HepG2 (cell line): ENCODE results near the gene ADIPOR2. TPM values are rescaled to one million over a fixed set of nuclear protein-coding genes. Genes with fewer than 3 reads are reported as not detected.

Experiments
- BRD4 ChIP-seq: sonication (generic); formaldehyde crosslinking; IDR thresholded peaks from 2 replicates; pipeline ENCODE4 v1.4.0; 2020; ENCODE audit warnings: missing genetic modification reagents
- CEBPG ChIP-seq: IDR thresholded peaks from 2 replicates; pipeline ENCODE4 v1.6.1; 2016
- EP300 ChIP-seq, 3 experiments: sonication (generic) in 1 of 3; formaldehyde crosslinking in 1 of 3; IDR thresholded peaks; 2 replicates each; pipeline versions ENCODE4 v1.5.1 to v1.6.1; 2011 to 2020; ENCODE audit warnings: low read depth in 2 of 3, low read length in 2 of 3, borderline replicate concordance in 1 of 3, improper control_type of control experiment in 1 of 3, mild to moderate bottlenecking in 1 of 3, missing genetic modification reagents in 1 of 3, moderate library complexity in 1 of 3
- ETV5 ChIP-seq: IDR thresholded peaks from 2 replicates; pipeline ENCODE4 v1.6.1; 2018; ENCODE audit warnings: missing biosample characterization, missing genetic modification reagents, inconsistent platforms, borderline replicate concordance
- GFI1 ChIP-seq: sonication (generic); formaldehyde crosslinking; IDR thresholded peaks from 2 replicates; pipeline ENCODE4 v1.5.0; 2020; ENCODE audit warnings: missing genetic modification reagents, mild to moderate bottlenecking, borderline replicate concordance
- HNRNPK ChIP-seq: fragments of 200-400 bp; formaldehyde crosslinking; IDR thresholded peaks from 2 replicates; pipeline ENCODE4 v1.6.1; 2018; ENCODE audit warnings: low read length, low read depth, moderate library complexity, mild to moderate bottlenecking; ENCODE audit not compliant: poor library complexity, severe bottlenecking
- RAD51 ChIP-seq: fragments of 450-650 bp; IDR thresholded peaks from 2 replicates; pipeline ENCODE4 v1.6.1; 2016; ENCODE audit warnings: borderline replicate concordance
- RXRA ChIP-seq: sonication (generic); formaldehyde crosslinking; IDR thresholded peaks from 2 replicates; pipeline ENCODE4 v1.5.1; 2020; ENCODE audit warnings: missing genetic modification reagents
- SETDB1 ChIP-seq: sonication (generic); formaldehyde crosslinking; IDR thresholded peaks from 2 replicates; pipeline ENCODE4 v1.5.1; 2020; ENCODE audit warnings: missing genetic modification reagents, mild to moderate bottlenecking, borderline replicate concordance
- ZNF180 ChIP-seq: sonication (generic); formaldehyde crosslinking; IDR thresholded peaks from 2 replicates; pipeline ENCODE4 v1.4.0; 2020; ENCODE audit warnings: low read depth, missing genetic modification reagents, borderline replicate concordance
- ZNF329 ChIP-seq: sonication (generic); formaldehyde crosslinking; IDR thresholded peaks from 2 replicates; pipeline ENCODE4 v1.9.0; 2021; ENCODE audit warnings: low read depth, mild to moderate bottlenecking, missing genetic modification reagents
- ZNF333 ChIP-seq: sonication (generic); formaldehyde crosslinking; IDR thresholded peaks from 2 replicates; pipeline ENCODE4 v1.4.0; 2020; ENCODE audit warnings: mild to moderate bottlenecking, missing genetic modification reagents, borderline replicate concordance
- ZNF570 ChIP-seq: sonication (generic); formaldehyde crosslinking; IDR thresholded peaks from 2 replicates; pipeline ENCODE4 v1.4.0; 2020; ENCODE audit warnings: mild to moderate bottlenecking, missing genetic modification reagents, borderline replicate concordance
- polyA plus RNA-seq, 8 experiments: library from polyadenylated mRNA; depleted of rRNA in 3 of 8; stranded (reverse) in 7 of 8; unstranded in 1 of 8; fragments of >200 nt; fragmentation: Illumina TruSeq in 4 of 8; extraction: Trizol in 4 of 8; gene quantifications; 2 replicates each; pipeline versions ENCODE4 v1.2.1 to v1.2.3, GENCODE V29; 2011 to 2016; ENCODE audit warnings: low read depth in 4 of 8, missing spikeins in 1 of 8, mixed read lengths in 1 of 8; ENCODE audit not compliant: insufficient read depth in 1 of 8
- total RNA-seq, 5 experiments: library from RNA; depleted of rRNA; stranded (reverse); fragments of >200 nt; fragmentation: Illumina TruSeq; extraction: Trizol; gene quantifications; 2 replicates each; pipeline ENCODE4 v1.2.3, GENCODE V29; 2016; ENCODE audit warnings: low read depth in 1 of 5
- TF ChIP-seq, protein P1 (sequence below): IDR thresholded peaks from 2 replicates; pipeline ENCODE4 v1.6.1; 2016; ENCODE audit warnings: mild to moderate bottlenecking
- TF ChIP-seq, protein P2 (sequence below): sonication (generic); formaldehyde crosslinking; IDR thresholded peaks from 2 replicates; pipeline ENCODE4 v1.4.0; 2020; ENCODE audit warnings: missing genetic modification reagents
- TF ChIP-seq, protein P3 (sequence below): sonication (generic); formaldehyde crosslinking; IDR thresholded peaks from 2 replicates; pipeline ENCODE4 v1.5.1; 2020; ENCODE audit warnings: missing genetic modification reagents, mild to moderate bottlenecking, borderline replicate concordance
- TF ChIP-seq, protein P4 (sequence below): sonication (generic); formaldehyde crosslinking; conservative IDR thresholded peaks from 2 replicates; pipeline ENCODE4 v1.4.0; 2020; ENCODE audit warnings: missing genetic modification reagents
- TF ChIP-seq, protein P5 (sequence below): sonication (generic); formaldehyde crosslinking; IDR thresholded peaks from 2 replicates; pipeline ENCODE4 v1.4.0; 2020; ENCODE audit warnings: missing genetic modification reagents
- TF ChIP-seq, protein P6 (sequence below): IDR thresholded peaks from 2 replicates; pipeline ENCODE4 v1.6.1; 2016; ENCODE audit warnings: mild to moderate bottlenecking, missing biosample characterization, missing genetic modification reagents

The ADIPOR2 gene
- total and polyA plus RNA-seq, 2 of the 13 experiments (the other 11 are each of a cell fraction or from before 2014, with no cell fraction given) = 35.2 to 52.2 TPM

DNA sequence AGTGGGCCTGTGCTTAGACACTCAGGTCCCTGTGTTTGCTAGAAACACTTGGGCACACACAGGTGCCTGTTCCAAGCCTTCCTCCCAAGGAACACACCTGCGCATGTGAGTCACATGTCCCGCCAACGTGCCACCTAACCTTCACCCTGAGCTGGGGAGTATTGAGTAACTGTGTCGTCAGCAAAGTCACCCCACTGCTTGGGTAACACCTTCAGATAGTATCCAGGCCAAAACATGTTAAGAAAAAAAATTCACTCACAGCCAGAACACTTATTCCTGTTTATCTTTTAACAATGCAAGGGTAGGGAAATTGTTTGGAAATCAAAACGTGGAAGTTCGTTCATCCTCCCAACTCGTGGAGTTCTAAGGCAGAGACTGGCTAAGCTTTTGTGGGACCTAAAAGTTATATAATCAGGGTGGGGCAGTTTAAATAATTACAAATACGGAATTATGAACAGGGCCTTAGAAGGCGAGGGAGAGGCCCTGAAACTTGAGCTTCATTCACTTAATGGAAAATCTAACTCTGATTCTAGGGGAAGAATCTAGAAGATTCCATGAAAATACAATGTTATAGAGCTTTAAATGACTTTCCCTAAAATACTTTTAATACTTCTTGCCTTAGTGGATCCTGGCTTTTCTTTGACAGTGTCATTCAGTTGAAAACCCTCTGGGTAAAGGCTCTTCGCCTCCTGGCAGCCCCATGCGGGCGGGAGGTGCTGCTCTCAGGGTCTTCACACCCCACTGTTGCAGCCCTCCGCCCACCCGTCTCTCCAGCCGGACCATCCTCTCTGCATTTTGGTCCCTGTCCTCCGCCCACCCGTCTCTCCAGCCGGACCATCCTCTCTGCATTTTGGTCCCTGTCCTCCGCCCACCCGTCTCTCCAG is 30.3 kb upstream of the ADIPOR2 start (continued):
- TF ChIP-seq, protein P1, sequence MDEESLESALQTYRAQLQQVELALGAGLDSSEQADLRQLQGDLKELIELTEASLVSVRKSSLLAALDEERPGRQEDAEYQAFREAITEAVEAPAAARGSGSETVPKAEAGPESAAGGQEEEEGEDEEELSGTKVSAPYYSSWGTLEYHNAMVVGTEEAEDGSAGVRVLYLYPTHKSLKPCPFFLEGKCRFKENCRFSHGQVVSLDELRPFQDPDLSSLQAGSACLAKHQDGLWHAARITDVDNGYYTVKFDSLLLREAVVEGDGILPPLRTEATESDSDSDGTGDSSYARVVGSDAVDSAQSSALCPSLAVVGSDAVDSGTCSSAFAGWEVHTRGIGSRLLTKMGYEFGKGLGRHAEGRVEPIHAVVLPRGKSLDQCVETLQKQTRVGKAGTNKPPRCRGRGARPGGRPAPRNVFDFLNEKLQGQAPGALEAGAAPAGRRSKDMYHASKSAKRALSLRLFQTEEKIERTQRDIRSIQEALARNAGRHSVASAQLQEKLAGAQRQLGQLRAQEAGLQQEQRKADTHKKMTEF (CRISPR knock-in tag) = peak; percentile 64; the same call in 1 of the 2 replicates
- TF ChIP-seq BRD4 (CRISPR knock-in tag) = no peak
- no peak for TF ChIP-seq ZNF333 (CRISPR knock-in tag)
- TF ChIP-seq HNRNPK = no peak
- TF ChIP-seq, protein P2, sequence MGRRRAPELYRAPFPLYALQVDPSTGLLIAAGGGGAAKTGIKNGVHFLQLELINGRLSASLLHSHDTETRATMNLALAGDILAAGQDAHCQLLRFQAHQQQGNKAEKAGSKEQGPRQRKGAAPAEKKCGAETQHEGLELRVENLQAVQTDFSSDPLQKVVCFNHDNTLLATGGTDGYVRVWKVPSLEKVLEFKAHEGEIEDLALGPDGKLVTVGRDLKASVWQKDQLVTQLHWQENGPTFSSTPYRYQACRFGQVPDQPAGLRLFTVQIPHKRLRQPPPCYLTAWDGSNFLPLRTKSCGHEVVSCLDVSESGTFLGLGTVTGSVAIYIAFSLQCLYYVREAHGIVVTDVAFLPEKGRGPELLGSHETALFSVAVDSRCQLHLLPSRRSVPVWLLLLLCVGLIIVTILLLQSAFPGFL (CRISPR knock-in tag) = no peak
- TF ChIP-seq RXRA = peak; percentile 86; the same call in 1 of the 2 replicates
- TF ChIP-seq SETDB1 = no peak
- TF ChIP-seq ZNF329 = no peak
- TF ChIP-seq, protein P3, sequence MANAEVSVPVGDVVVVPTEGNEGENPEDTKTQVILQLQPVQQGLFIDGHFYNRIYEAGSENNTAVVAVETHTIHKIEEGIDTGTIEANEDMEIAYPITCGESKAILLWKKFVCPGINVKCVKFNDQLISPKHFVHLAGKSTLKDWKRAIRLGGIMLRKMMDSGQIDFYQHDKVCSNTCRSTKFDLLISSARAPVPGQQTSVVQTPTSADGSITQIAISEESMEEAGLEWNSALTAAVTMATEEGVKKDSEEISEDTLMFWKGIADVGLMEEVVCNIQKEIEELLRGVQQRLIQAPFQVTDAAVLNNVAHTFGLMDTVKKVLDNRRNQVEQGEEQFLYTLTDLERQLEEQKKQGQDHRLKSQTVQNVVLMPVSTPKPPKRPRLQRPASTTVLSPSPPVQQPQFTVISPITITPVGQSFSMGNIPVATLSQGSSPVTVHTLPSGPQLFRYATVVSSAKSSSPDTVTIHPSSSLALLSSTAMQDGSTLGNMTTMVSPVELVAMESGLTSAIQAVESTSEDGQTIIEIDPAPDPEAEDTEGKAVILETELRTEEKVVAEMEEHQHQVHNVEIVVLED = no peak
- TF ChIP-seq, protein P4, sequence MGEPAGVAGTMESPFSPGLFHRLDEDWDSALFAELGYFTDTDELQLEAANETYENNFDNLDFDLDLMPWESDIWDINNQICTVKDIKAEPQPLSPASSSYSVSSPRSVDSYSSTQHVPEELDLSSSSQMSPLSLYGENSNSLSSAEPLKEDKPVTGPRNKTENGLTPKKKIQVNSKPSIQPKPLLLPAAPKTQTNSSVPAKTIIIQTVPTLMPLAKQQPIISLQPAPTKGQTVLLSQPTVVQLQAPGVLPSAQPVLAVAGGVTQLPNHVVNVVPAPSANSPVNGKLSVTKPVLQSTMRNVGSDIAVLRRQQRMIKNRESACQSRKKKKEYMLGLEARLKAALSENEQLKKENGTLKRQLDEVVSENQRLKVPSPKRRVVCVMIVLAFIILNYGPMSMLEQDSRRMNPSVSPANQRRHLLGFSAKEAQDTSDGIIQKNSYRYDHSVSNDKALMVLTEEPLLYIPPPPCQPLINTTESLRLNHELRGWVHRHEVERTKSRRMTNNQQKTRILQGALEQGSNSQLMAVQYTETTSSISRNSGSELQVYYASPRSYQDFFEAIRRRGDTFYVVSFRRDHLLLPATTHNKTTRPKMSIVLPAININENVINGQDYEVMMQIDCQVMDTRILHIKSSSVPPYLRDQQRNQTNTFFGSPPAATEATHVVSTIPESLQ (CRISPR knock-in tag) = no peak
- TF ChIP-seq, protein P5, sequence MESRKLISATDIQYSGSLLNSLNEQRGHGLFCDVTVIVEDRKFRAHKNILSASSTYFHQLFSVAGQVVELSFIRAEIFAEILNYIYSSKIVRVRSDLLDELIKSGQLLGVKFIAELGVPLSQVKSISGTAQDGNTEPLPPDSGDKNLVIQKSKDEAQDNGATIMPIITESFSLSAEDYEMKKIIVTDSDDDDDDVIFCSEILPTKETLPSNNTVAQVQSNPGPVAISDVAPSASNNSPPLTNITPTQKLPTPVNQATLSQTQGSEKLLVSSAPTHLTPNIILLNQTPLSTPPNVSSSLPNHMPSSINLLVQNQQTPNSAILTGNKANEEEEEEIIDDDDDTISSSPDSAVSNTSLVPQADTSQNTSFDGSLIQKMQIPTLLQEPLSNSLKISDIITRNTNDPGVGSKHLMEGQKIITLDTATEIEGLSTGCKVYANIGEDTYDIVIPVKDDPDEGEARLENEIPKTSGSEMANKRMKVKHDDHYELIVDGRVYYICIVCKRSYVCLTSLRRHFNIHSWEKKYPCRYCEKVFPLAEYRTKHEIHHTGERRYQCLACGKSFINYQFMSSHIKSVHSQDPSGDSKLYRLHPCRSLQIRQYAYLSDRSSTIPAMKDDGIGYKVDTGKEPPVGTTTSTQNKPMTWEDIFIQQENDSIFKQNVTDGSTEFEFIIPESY (CRISPR knock-in tag) = peak; percentile 56; the same call in 1 of the 2 replicates
- peak; percentile 93 for TF ChIP-seq CEBPG
- TF ChIP-seq ZNF570 (CRISPR knock-in tag) = no peak
- TF ChIP-seq, protein P6, sequence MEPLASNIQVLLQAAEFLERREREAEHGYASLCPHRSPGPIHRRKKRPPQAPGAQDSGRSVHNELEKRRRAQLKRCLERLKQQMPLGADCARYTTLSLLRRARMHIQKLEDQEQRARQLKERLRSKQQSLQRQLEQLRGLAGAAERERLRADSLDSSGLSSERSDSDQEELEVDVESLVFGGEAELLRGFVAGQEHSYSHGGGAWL (CRISPR knock-in tag) = no peak
- no peak for TF ChIP-seq GFI1 (CRISPR knock-in tag)
- TF ChIP-seq ZNF180 = no peak
- TF ChIP-seq RAD51 = no peak
- TF ChIP-seq EP300 (IDR thresholded peaks at IDR 0.05; ENCODE audit: low read depth in 2 of 2, low read length in 2 of 2) = peak in 1 of 2 experiments; percentile 68; a peak in 1 of 4 replicates
- TF ChIP-seq EP300 (CRISPR knock-in tag; IDR thresholded peaks at IDR 0.05; ENCODE audit: borderline replicate concordance) = peak; percentile 86
- TF ChIP-seq ETV5 (CRISPR knock-in tag) = peak; percentile 32; the same call in 1 of the 2 replicates
